Frontal cortex (tissue), 4 donors: Measurements from ENCODE around the gene CYP2W1. TPM values are rescaled to one million over a fixed set of nuclear protein-coding genes. Genes with fewer than 3 reads are reported as not detected.
"Not testable (repeated sequence)": the region's sequence is repeated elsewhere in the genome, so short reads cannot be mapped to it uniquely, and the experiment has no call there.

Experiments
- DNase-seq, 2 donors: peaks; one replicate each; pipeline ENCODE4 v3.0.0; 2012; ENCODE audit warnings: low spot score in 2 of 2
- FAIRE-seq: peaks from 2 replicates; lab custom pipeline; 2012; peaks lifted over from hg19 to GRCh38; lab: Jason Lieb, UNC
- total RNA-seq: library from RNA; depleted of rRNA; stranded (reverse); fragments of >200 nt; gene quantifications from one replicate; pipeline ENCODE4 v1.2.3, GENCODE V29; 2014
- donor health status: control.
- donor health status: control.
- donor health status: control.

Gene CYP2W1
- total RNA-seq, 1 donor from 2014 or later = not detected

- DNase-seq (peak; percentile 90 to 92), FAIRE-seq (no peak)
These were observed 10.0 kb downstream of the CYP2W1 start for GRCh38 chr7:992709-993607.

GRCh38 chr7:994592-995308 is 11.8 kb downstream of the CYP2W1 start:
- DNase-seq (no peak), FAIRE-seq (no peak)

- DNase-seq (no peak), FAIRE-seq (no peak)
These were observed 12.6 kb downstream of the CYP2W1 start for GRCh38 chr7:995571-995970.

- DNase-seq (no peak), FAIRE-seq (no peak)
These were observed 13.3 kb downstream of the CYP2W1 start for GRCh38 chr7:996079-996872.

- FAIRE-seq (no peak), DNase-seq (no peak)
These were observed 14.7 kb downstream of the CYP2W1 start for GRCh38 chr7:997404-998395.

GRCh38 chr7:999149-999879 is 16.3 kb downstream of the CYP2W1 start:
- FAIRE-seq (no peak), DNase-seq (no peak)

GRCh38 chr7:999941-1000935 is 17.3 kb downstream of the CYP2W1 start:
- FAIRE-seq = no peak
- DNase-seq = no peak

- not testable (repeated sequence) for FAIRE-seq, DNase-seq
These were observed 18.2 kb downstream of the CYP2W1 start for GRCh38 chr7:1001069-1001770.

- not testable (repeated sequence) for DNase-seq, FAIRE-seq
These were observed 19.0 kb downstream of the CYP2W1 start for GRCh38 chr7:1002026-1002425.

- DNase-seq, FAIRE-seq: not testable (repeated sequence)
These were observed 19.5 kb downstream of the CYP2W1 start for GRCh38 chr7:1002445-1002844.

- FAIRE-seq (no peak), DNase-seq (no peak)
These were observed 21.3 kb downstream of the CYP2W1 start for GRCh38 chr7:1004018-1004852.

- DNase-seq (no peak), FAIRE-seq (no peak)
These were observed 22.3 kb downstream of the CYP2W1 start for GRCh38 chr7:1005303-1005702.

- FAIRE-seq = no peak
- no peak for DNase-seq
These were observed 24.9 kb downstream of the CYP2W1 start for GRCh38 chr7:1007901-1008300.

- FAIRE-seq (no peak), DNase-seq (no peak)
These were observed 25.9 kb downstream of the CYP2W1 start for GRCh38 chr7:1008733-1009363.

GRCh38 chr7:1009747-1010146 is 26.8 kb downstream of the CYP2W1 start:
- DNase-seq (no peak), FAIRE-seq (no peak)
